Iris pigment epithelial cell (primary cell): ENCODE data around the gene TAF1B.
"Not testable (repeated sequence)": the region's sequence is repeated elsewhere in the genome, so short reads cannot be mapped to it uniquely, and the experiment has no call there.

Experiments
- DNase-seq: peaks from one replicate; pipeline ENCODE4 v3.0.0-alpha.2; 2011; ENCODE audit warnings: low read depth

The TAF1B gene

DNA sequence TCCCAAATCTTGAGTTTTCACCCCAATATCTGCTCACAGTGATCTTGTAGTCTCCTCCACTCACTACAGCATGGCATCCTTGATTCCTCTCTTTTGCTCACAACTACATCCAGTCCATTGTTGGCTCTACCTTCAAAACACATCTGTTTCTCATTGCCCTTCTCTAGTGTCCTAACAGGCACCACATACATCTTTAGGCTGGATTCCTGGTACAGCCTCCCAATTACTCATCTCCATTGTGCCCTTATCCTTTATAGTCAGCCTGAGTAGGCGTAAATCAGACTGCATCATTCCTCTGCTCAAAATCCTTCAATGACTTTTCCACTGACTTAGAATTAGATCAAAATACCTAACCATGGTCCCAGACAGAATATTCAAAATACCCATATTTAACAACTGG lies 10.7 kb upstream of the TAF1B start:
- DNase-seq: no peak

DNA sequence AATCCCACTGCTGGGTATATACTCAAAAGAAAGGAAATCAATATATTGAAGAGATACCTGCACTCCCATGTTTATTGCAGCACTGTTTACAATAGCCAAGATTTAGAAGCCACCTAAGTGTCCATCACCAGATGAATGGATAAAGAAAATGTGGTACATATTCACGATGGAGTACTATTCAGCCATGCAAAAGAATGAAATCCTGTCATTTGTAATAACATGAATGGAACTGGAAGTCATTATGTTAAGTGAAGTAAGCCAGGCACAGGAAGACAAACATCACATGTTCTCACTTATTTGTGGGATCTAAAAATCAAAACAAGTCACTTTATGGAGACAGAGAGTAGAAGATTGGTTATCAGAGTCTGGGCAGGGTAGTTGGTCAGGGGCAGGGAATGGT lies 8.2 kb upstream of the TAF1B start:
- DNase-seq: not testable (repeated sequence)

DNA sequence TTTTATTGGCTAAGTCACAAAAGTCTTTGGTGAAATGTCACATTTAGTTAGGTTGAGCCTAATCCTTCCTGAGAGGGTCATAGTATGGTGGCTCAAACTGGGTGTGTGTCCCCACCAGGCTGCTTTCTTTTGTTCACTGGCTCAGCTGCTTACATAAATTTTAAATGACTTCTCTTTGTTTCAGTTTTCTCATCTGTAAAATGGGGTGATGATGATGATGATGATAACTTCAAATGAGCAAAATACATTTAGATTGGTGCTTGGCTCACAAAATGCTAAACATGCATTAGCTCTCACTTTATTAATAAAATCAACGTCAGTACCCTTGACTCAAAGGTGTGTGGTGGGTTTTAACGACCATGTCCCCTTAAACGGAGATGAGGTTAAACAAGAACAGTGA lies 7.2 kb upstream of the TAF1B start:
- no peak for DNase-seq

DNA sequence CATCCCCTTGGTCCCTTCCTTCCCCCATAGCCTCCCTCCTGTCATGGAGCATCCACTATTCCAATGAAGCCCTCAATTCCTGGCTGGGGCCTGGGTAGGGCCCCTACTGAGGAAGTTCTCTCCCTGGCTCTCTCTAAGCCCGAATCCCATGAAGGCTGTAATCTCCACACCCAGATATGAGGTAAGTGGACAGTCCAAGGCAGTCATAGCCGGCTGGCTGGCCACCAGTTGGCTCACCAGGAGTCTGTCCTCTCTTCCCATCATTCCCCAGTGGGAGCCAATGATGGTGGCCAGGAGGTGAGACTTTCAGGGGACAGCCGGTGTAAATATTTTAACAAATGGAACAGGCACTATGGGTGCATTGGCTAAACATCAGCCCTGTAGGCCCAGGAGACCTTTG lies 6.8 kb upstream of the TAF1B start:
- DNase-seq: no peak

DNA sequence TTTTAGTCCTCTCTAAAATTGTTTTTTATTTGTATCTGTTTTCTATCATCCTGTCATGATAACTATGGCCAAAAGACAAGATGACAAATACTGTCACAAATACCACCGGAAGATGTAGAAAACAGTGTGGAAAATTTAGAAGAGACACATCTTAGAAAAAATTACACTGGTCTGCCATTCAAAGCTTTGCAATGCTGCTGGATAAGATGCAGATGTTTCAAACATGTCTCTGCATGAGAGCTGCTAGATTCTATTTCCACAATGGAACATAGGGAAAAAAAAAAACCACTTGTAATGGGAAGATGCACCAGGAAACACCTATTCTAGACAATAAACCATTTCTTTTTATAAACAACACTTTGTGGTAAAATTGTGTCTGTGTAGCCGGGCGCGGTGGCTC lies 5.8 kb upstream of the TAF1B start:
- no peak for DNase-seq

DNA sequence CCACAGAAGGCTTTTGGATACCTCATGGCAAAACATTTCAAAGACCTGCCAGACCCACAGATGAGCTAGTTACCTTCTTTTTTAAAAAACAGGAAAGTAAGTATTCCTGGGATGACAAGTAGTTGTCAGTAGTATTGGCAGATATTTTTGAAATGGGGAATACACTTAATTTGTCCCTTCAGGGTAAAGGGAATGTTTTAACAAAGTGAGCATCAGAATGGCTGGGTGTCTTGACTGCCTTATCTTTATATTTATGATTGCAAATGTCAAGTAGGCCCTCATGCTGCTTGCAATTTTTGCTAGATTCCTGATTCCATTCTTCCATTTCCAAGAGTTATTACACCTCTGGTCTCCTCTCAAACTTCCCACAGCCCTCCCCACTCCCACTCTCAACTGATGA lies 4.9 kb upstream of the TAF1B start:
- DNase-seq: no peak

DNA sequence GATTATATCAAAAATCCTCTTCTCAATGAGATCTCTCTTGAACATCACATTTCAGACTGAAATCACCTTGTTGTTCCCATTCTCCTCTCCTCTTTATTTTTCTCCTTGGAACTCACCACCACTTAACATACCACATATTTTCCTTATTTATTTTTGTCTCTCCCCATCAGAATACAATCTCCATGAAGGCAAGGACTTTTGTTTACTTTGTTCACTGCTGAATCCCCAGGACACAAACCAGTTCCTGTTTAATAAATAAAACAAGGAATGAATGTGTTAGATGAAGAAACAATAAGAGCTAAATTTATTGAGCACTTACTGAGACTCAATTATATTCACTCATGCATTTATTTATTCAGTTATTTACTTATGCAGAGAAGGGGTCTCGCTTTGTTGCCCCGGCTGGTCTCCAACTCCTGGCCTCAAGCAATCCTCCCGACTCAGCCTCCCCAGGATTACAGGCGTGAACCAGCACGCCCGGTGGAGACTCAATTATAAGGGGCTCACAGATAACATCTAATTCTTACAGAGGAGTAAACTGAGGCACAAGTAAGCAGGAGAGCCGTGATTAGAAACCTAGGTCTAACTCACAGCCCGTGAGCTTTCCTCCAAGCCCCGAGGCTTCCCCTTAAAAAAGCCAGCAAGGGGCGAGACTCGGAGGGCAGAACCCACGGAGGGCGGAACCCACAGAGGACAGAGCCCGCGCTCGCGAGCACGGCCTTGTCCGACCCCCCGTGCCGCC lies 616 bp upstream of the TAF1B start:
- no peak for DNase-seq

DNA sequence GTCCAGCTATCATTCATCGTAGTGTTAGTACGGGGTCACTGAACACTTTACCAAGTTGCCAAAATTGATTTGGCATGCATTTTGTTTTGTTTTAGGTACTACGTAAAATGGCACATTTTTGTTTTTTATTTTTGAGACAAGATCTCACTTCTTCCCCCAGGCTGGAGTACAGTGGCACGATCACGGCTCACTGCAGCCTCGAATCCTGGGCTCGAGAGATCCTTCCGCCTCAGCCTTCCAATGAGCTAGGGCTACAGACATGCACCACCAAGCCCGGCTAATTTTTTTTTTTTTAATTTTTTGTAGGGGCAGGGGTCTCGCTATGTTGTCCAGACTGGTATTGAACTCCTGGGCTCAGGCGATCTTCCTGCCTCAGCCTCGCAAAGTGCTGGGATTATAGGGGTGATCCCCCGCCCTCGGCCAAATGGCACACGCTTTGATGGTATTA lies 786 bp downstream of the TAF1B start:
- DNase-seq: peak; percentile 52

DNA sequence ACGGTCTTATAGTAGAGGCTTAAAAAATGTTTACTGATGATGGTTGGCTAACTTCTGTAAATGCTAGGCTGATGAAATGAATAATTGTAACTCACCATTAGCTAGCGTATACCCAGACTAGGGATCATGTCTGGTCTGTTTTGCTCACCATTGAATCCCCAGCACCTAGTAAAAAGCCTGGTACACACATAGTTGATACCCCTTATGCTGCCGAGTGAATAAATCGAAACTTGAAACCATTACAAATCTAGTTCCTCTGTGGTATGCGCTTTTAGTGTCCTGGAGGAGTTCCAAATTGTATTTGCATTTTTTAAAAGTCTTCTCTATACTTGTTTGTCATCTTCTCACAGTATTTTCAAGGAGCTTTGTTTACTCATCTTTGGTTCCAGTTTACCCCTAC lies 1.3 kb downstream of the TAF1B start:
- DNase-seq: peak; percentile 60

DNA sequence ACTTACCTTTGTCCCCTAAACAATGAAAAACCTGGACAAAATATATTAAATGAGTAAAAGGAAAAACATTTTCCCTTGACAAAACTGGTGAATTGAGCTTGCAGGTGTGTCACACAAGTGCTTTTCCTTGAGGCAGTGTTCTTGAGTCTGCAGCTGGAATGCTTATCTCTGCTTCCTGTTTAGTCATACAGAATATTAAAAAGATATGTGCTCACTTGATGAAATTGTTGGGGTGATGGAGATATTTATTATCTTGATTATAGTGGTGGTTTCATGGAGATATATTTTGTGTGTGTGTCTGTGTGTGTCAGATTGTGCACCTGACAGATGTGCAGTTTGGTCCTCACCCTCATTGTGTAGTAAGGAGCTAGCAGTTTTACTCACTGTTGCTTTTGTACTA lies 3.3 kb downstream of the TAF1B start:
- peak; percentile 68 for DNase-seq

DNA sequence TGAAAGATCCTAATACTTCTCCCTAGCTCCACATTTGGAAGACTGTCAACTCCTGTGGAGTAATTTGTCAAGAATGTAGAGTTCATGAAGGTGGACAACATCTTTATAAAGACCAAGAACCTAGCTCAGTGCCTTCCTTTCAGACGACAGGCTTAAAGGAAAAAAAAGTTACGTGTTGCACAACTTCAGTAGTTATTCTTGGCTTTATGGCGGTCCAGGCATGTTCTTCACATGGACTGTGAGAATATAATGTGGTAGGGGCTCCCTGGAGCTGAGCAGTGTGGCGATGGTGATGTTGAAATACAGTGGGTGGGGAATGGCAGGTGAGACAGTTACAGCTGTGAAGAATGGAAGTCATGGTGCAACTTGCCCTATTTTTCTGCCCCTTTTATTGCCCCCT lies 3.9 kb downstream of the TAF1B start:
- peak; percentile 59 for DNase-seq

DNA sequence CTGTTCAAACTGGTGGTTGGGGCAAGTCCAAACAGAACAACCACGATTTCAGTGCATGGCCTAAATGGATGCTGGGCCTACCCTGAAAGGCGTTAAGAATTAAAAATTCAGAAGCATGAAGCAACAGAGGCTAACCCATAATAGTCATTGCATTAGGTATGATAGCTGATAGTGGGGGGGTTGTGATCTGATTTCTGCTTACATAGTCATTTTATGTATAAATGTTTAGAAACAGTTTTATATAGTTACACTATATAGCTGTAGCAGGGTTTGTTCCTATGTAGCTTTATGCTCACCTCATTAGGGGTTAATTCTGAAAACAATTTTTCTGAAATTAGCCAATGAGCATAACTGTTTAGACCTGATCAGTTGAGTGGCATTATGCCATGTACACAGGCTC lies 9.6 kb downstream of the TAF1B start:
- DNase-seq: no peak

DNA sequence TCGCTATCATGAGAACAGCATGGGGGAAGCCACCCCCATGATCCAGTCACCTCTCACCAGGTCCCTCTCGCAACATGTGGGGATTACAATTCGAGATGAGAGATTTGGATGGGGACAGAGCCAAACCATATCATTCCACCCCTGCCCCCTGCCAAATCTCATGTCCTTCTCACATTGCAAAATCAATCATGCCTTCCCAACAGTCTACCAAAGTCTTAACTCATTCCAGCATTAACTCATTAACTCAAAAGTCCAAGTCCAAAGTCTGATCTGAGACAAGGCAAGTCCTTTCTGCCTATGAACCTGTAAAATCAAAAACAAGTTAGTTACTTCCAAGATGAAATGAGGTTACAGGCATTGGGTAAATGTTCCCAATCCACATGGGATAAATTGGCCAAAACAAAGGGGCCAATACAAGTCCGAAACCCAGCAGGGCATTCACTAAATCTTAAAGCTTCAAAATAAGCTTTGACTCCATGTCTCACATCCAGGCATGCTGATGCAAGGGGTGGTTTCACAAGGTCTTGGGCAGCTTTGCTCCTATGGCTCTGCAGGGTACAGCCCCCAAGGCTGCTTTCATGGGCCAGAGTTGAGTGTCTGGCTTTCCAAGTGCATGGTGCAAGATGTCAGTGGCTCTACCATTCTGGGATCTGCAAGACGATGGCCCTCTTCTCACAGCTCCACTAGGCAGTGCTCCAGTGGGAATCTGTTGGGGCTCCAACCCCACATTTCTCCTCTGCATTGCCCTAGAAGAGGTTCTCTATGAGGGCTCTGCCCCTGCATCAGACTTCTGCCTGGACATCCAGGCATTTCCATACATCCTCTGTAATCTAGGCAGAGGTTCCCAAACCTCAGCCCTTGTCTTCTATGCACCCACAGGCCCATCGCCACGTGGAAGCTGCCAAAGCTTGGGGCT lies 14.8 kb downstream of the TAF1B start:
- no peak for DNase-seq

DNA sequence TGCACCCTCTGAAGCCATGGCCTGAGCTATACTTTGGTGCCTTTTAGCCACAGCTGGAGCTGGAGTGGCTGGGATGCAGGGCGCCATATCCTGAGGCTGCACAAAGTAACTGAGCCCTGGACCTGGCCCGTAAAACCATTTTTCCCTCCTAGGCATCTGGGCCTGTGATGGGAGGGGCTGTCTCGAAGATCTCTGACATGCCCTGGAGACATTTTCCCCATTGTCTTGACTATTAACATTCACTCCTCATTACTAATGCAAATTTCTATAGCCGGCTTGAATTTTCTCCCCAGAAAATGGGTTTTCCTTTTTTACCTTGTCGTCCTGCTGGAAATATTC lies 15.4 kb downstream of the TAF1B start:
- DNase-seq: no peak

DNA sequence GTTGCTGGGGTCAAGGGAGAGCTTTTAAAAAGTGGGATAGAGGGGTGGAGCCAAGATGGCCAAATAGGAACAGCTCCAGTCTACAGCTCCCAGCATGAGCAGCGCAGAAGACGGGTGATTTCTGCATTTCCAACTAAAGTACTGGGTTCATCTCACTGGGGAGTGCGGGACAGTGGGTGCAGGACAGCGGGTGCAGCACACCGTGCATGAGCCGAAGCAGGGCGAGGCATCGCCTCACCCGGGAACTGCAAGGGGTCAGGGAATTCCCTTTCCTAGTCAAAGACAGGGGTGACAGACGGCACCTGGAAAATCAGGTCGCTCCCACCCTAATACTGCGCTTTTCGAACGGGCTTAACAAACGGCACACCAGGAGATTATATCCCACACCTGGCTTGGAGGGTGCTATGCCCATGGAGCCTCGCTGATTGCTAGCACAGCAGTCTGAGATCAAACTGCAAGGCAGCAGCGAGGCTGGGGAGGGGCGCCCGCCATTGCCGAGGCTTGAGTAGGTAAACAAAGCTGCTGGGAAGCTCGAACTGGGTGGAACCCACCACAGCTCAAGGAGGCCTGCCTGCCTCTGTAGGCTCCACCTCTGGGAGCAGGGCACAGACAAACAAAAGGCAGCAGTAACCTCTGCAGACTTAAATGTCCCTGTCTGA lies 17.8 kb downstream of the TAF1B start:
- not testable (repeated sequence) for DNase-seq

DNA sequence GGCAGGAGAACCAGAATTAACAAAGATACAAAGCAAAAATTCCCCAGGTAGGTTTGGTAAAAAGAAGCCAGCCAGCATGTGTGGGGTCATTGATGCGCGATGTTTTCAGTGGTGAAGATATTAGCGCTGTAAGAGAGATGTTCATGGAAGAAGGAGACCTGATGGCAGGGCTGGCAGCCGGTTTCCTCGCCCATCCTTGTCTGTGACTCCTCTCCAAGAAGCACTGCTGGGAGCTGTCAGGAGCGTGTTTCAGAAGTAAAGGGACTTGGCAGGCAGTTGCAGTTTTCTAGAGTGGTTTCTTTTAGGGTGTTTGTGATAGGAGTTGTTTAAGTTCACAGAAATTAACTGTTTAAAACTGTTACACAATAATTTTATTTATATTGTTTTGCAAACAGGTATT lies 24.6 kb downstream of the TAF1B start:
- DNase-seq: no peak

DNA sequence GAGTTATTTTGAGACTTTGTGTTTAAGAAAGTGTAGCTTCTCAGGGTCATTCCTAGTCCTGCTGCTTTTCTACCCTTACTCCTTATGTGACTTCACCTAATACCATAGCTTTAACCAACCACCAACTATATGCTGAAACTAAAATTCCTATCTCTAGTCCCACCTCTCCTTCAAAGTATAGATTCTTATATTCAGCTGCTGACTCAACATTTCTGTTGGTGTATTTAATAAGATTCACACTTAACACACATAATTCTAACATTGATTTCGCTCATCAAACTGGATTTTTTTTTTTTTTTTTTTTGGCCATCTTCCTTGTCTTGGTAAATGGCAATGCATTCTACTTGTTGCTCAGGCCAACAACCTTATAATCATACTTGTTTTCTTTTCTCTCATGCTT lies 30.1 kb downstream of the TAF1B start:
- DNase-seq: no peak

DNA sequence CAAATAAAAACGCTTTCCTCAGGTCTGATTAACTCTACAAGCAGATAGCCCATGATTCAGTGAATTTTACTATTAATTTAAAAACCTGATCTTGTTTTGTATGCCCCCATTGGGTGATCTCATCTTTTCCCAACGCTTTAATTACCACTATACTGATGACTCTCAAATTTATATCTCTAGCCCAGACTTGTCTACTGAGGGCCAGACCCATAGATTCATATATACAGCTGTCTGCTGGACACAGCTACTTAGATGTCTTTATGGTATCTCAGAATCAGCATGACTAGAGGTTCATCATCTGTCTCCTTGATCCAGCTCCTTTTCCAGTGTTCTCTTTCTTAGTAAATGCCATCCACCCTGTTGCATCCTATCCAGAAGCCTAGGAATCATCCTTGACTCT lies 33.8 kb downstream of the TAF1B start:
- no peak for DNase-seq

DNA sequence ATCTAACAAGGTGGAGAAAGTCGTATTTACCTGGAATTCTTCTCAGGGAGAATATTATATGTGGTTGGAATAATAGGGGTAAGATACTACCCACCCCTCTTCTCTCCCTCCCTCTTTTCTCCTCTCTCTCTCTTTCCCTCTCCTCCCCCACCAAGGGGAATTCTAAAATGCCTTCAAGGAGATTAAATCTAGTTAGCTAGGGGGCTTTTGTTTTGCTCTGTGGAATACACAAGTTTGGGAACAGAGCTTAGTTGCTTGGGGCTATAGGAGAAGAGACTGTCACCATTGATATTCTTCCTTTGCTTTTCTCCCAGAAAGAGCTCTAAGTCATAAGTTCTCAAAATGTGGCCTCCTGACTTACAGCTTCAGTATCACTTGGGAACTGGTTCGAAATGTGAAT lies 34.5 kb downstream of the TAF1B start:
- DNase-seq: no peak

DNA sequence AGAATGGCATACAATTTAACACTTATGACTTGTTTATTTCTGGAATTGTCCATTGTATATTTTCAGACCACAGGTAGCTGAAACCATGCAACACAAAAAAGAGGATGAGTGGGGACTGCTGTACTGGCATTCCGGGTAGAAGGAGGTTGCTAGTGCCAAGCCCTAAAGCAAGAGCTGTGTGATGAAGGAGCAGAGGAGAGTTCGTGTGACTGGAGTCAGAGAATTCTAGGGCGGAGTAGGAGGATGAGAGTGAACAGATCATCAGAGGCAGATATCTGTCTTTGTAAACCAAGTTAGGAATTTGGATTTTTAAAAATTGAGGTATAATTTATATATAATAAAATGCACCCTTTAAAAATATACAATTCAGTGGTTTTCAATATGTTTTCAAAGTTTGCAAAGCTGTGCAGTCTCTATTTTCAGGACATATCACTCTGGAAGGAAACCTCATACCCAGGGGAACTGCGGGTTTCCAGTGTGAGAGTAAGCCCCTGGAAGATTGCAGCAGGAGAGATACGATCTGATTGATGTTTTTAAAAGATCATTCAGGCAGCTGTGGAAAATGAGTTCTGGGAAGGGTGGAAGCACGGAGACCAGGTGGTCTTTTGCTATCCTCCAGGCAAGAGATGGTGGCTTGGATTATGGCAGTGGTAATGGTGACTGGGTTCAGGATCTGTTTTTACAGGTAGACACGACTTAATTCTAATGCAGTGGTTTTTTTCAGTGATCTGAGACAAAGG lies 36.4 kb downstream of the TAF1B start:
- DNase-seq: no peak

DNA sequence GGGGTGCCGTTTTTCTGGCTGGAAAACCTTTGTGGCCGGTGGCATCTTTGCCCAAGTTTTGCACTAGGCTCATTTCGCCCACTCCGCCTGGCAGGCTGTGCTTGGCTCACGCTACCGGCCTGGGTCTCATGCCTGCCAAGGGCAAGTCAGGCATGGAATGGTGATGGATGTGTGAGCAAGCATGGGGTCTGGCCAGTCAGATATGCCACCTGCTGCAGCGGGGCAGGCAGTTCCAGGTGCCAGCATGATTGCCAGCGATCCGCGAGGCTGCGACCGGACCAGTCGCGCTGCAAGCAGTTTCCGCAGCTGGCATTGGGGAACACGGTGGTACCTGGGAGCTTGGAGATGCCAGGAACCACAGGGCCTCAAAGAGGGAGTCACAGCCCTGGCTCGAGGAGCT lies 40.6 kb downstream of the TAF1B start:
- no peak for DNase-seq

DNA sequence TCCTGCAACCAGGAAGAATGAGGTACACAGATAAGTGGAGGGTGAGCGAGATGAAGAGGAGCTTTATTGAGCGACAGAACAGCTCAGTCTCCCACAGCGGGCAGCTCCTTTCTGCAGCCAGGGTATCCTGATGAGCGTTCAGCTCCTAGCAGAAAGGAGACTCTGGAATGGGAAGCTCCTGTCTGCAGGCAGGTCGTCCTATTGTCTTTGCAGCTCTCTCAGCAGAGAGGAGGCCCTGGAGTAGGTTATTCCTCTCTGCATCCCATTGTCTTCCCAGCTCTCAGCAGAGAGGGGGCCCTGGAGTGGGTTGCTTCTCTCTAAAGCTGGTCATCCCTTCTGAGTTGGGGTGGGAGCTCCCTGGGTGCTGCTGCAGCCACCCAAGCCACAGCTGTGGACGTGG lies 41.2 kb downstream of the TAF1B start:
- no peak for DNase-seq
